HG02759 (cell line): ENCODE results near the gene WASHC4.
"Not testable (repeated sequence)": the region's sequence is repeated elsewhere in the genome, so short reads cannot be mapped to it uniquely, and the experiment has no call there.

Source experiments
- ATAC-seq: cut with Tn5 transposase; IDR thresholded peaks from one replicate; pipeline ENCODE4 v1.9.1; 2021; ENCODE audit warnings: mild to moderate bottlenecking, moderate library complexity; ENCODE audit not compliant: unreplicated experiment

WASHC4 gene

GRCh38 chr12:105158876-105159275 lies 51.3 kb downstream of the WASHC4 start:
- no peak for ATAC-seq

- ATAC-seq = no peak
Observed at GRCh38 chr12:105162174-105162573, 54.6 kb downstream of the WASHC4 start.

- no peak for ATAC-seq
Observed at GRCh38 chr12:105164068-105164467, 56.5 kb downstream of the WASHC4 start.

- no peak for ATAC-seq
Observed at GRCh38 chr12:105166736-105167135, 59.2 kb downstream of the WASHC4 start.

GRCh38 chr12:105167346-105167745 lies 59.8 kb downstream of the WASHC4 start:
- no peak for ATAC-seq

- no peak for ATAC-seq
Observed at GRCh38 chr12:105168006-105168405, 60.5 kb downstream of the WASHC4 start.

GRCh38 chr12:105170139-105170538 lies 62.6 kb downstream of the WASHC4 start:
- ATAC-seq = no peak

- ATAC-seq = no peak
Observed at GRCh38 chr12:105171691-105172436, 64.3 kb downstream of the WASHC4 start.

GRCh38 chr12:105175397-105175990 lies 68.0 kb downstream of the WASHC4 start:
- no peak for ATAC-seq

GRCh38 chr12:105177208-105177607 lies 69.7 kb downstream of the WASHC4 start:
- no peak for ATAC-seq

- ATAC-seq = not testable (repeated sequence)
Observed at GRCh38 chr12:105179114-105179513, 71.6 kb downstream of the WASHC4 start.

- not testable (repeated sequence) for ATAC-seq
Observed at GRCh38 chr12:105183406-105183805, 75.9 kb downstream of the WASHC4 start.

- ATAC-seq = not testable (repeated sequence)
Observed at GRCh38 chr12:105183976-105184375, 76.4 kb downstream of the WASHC4 start.

GRCh38 chr12:105189293-105189692 lies 81.8 kb downstream of the WASHC4 start:
- no peak for ATAC-seq

GRCh38 chr12:105190530-105190929 lies 83.0 kb downstream of the WASHC4 start:
- ATAC-seq = no peak

- no peak for ATAC-seq
Observed at GRCh38 chr12:105192624-105193225, 85.2 kb downstream of the WASHC4 start.

- ATAC-seq = no peak
Observed at GRCh38 chr12:105194947-105195346, 87.4 kb downstream of the WASHC4 start.

- ATAC-seq = no peak
Observed at GRCh38 chr12:105196090-105196489, 88.6 kb downstream of the WASHC4 start.

- no peak for ATAC-seq
Observed at GRCh38 chr12:105198961-105199360, 91.4 kb downstream of the WASHC4 start.

- no peak for ATAC-seq
Observed at GRCh38 chr12:105200385-105200784, 92.9 kb downstream of the WASHC4 start.

- ATAC-seq = no peak
Observed at GRCh38 chr12:105201299-105201698, 93.8 kb downstream of the WASHC4 start.

GRCh38 chr12:105202202-105202601 lies 94.7 kb downstream of the WASHC4 start:
- ATAC-seq = no peak
